Astrocyte (in vitro differentiated cells and primary cell): ENCODE results near the gene AQP6. TPM values are rescaled to one million over a fixed set of nuclear protein-coding genes. Genes with fewer than 3 reads are reported as not detected.

ENCODE experiments used
- DNase-seq: peaks from one replicate; pipeline ENCODE4 v3.0.0-alpha.2; 2010; ENCODE audit warnings: low read depth
- FAIRE-seq: peaks from 2 replicates; lab custom pipeline; 2011; peaks lifted over from hg19 to GRCh38; lab: Jason Lieb, UNC
- H2AFZ ChIP-seq: 2 replicates; pipeline ENCODE4 v1.6.0; 2012; ENCODE audit warnings: low read depth, low read length, inconsistent platforms
- H3K27ac ChIP-seq: 2 replicates; pipeline ENCODE4 v1.5.1; 2011; ENCODE audit warnings: low read depth, low read length, inconsistent platforms
- H3K27me3 ChIP-seq: 2 replicates; pipeline ENCODE4 v1.6.0; 2011; ENCODE audit warnings: low read length, inconsistent platforms; ENCODE audit not compliant: insufficient read depth
- H3K36me3 ChIP-seq: 2 replicates; pipeline ENCODE4 v1.5.1; 2011; ENCODE audit warnings: low read length, inconsistent platforms; ENCODE audit not compliant: insufficient read depth
- H3K4me1 ChIP-seq: 2 replicates; pipeline ENCODE4 v1.5.1; 2011; ENCODE audit warnings: low read length, inconsistent platforms; ENCODE audit not compliant: insufficient read depth
- H3K4me2 ChIP-seq: 2 replicates; pipeline ENCODE4 v1.6.0; 2012; ENCODE audit warnings: low read length, inconsistent platforms
- H3K4me3 ChIP-seq: 2 replicates; pipeline ENCODE4 v1.5.1; 2011; ENCODE audit warnings: low read depth, mild to moderate bottlenecking, low read length, inconsistent platforms; ENCODE audit not compliant: insufficient read depth
- H3K79me2 ChIP-seq: 2 replicates; pipeline ENCODE4 v1.6.0; 2012; ENCODE audit warnings: mild to moderate bottlenecking, low read length, inconsistent platforms; ENCODE audit not compliant: insufficient read depth
- H3K9ac ChIP-seq: 2 replicates; pipeline ENCODE4 v1.6.0; 2012; ENCODE audit warnings: mild to moderate bottlenecking, low read length, inconsistent platforms
- H3K9me3 ChIP-seq: 2 replicates; pipeline ENCODE4 v1.5.1; 2012; ENCODE audit warnings: low read depth, mild to moderate bottlenecking, low read length, inconsistent platforms; ENCODE audit not compliant: insufficient read depth
- H4K20me1 ChIP-seq: 2 replicates; pipeline ENCODE4 v1.6.0; 2012; ENCODE audit warnings: low read length, inconsistent platforms; ENCODE audit not compliant: insufficient read depth
- H3K27ac Mint-ChIP-seq: one replicate; pipeline ENCODE4 v1.8.0; 2021; ENCODE audit warnings: mild to moderate bottlenecking, mixed read lengths; ENCODE audit not compliant: unreplicated experiment
- H3K27me3 Mint-ChIP-seq: one replicate; pipeline ENCODE4 v1.8.0; 2021; ENCODE audit warnings: low read depth, mixed read lengths; ENCODE audit not compliant: unreplicated experiment
- H3K36me3 Mint-ChIP-seq: one replicate; pipeline ENCODE4 v1.8.0; 2021; ENCODE audit warnings: low read depth, mixed read lengths; ENCODE audit not compliant: unreplicated experiment
- H3K4me1 Mint-ChIP-seq: one replicate; pipeline ENCODE4 v1.8.0; 2021; ENCODE audit warnings: low read depth, mixed read lengths; ENCODE audit not compliant: unreplicated experiment
- H3K4me3 Mint-ChIP-seq: one replicate; pipeline ENCODE4 v1.8.0; 2021; ENCODE audit warnings: mild to moderate bottlenecking, moderate library complexity, mixed read lengths; ENCODE audit not compliant: unreplicated experiment
- H3K9me3 Mint-ChIP-seq: one replicate; pipeline ENCODE4 v1.8.0; 2021; ENCODE audit warnings: mild to moderate bottlenecking, mixed read lengths; ENCODE audit not compliant: unreplicated experiment
- EZH2 ChIP-seq: IDR thresholded peaks from 2 replicates; pipeline ENCODE4 v1.6.1; 2012; ENCODE audit warnings: mild to moderate bottlenecking, low read length, inconsistent platforms; ENCODE audit not compliant: insufficient read depth
- total RNA-seq: library from RNA; stranded (reverse); gene quantifications from 2 replicates; pipeline ENCODE4 v1.2.1, GENCODE V29; 2021
- TF ChIP-seq, protein P1 (sequence below): IDR thresholded peaks from 2 replicates; pipeline ENCODE4 v1.5.1; 2011; ENCODE audit warnings: low read depth, mild to moderate bottlenecking, inconsistent platforms, low read length, moderate library complexity; ENCODE audit not compliant: insufficient read depth

AQP6 gene
- total RNA-seq, 1 donor from 2014 or later, result not detected

DNA sequence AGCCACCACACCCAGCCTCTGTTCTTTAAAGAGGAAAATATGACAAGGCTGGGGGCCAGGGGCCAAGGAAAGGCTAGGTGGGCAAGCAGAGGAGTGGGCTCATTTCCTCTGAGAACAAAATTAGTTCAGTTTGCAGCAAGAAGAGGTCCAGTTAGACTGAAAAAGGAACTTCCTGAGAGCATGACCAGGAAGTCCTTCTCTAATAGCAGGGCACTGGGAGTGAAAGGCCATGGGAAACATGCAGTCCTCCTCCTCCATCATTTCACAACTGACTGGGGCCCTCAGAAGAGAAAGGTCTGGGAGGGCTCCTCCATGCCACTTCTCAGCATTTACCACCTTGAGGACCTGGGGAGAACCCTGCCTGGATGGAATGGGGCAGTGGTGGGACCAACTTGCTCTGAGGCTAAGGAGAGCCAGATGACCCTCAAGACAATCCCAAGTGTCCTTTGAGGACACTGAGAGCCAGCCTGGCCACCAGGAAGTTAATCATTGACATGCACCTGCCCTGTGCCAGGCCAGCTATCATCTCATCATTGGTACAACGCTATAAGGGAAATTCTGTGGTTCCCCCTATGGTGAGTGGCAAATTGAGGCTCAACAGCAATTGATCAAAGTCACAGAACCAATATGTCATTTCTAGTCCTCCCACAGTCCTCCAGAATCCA lies 20.2 kb upstream of the AQP6 start:
- Histone ChIP-seq H3K9ac (no peak overlapping the region), H3K27ac (no peak overlapping the region), H3K4me2 (no peak overlapping the region), H3K36me3 (no peaks in the 10 kb centered on the region), H3K4me3 (no peak overlapping the region), H4K20me1 (no peaks in the 10 kb centered on the region), H2AFZ (no peak overlapping the region), H3K79me2 (no peaks in the 10 kb centered on the region), H3K9me3 (no peaks in the 10 kb centered on the region), H3K27me3 (peaks cover 36% of the 10 kb centered on the region), H3K4me1 (no peaks in the 10 kb centered on the region)
- Mint-ChIP-seq H3K27ac (no peak overlapping the region), H3K4me3 (no peak overlapping the region), H3K36me3 (no peaks in the 10 kb centered on the region), H3K4me1 (no peaks in the 10 kb centered on the region), H3K27me3 (peaks cover 64% of the 10 kb centered on the region), H3K9me3 (no peaks in the 10 kb centered on the region)
- no peak for TF ChIP-seq EZH2
- TF ChIP-seq, protein P1, sequence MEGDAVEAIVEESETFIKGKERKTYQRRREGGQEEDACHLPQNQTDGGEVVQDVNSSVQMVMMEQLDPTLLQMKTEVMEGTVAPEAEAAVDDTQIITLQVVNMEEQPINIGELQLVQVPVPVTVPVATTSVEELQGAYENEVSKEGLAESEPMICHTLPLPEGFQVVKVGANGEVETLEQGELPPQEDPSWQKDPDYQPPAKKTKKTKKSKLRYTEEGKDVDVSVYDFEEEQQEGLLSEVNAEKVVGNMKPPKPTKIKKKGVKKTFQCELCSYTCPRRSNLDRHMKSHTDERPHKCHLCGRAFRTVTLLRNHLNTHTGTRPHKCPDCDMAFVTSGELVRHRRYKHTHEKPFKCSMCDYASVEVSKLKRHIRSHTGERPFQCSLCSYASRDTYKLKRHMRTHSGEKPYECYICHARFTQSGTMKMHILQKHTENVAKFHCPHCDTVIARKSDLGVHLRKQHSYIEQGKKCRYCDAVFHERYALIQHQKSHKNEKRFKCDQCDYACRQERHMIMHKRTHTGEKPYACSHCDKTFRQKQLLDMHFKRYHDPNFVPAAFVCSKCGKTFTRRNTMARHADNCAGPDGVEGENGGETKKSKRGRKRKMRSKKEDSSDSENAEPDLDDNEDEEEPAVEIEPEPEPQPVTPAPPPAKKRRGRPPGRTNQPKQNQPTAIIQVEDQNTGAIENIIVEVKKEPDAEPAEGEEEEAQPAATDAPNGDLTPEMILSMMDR, result no peak
- DNase-seq (no peak), FAIRE-seq (no peak)

DNA sequence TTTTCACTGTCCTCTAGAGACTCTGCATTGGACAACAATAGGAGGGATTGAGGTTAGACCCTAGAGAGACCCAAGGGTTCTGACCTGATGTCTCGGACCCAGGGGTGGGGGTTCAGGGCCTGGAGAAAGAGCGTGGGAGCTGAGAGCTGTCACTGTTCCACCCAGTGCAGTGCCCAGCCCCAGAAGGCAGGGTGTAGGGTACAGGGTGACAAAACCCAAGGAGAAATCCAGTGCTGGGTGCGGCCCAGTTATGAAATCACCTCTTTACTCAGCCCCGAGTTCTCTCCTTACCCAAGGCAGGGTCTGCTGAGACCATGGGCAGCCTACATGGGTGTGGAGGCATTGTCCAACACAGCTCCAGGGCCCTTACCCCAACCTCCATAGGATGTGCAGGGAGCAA lies 19.6 kb upstream of the AQP6 start:
- no peak overlapping the region for H3K4me3 ChIP-seq
- Mint-ChIP-seq H3K27ac (no peak overlapping the region), H3K27me3 (peaks cover 64% of the 10 kb centered on the region), H3K36me3 (peaks cover under 1% of the 10 kb centered on the region), H3K9me3 (no peaks in the 10 kb centered on the region), H3K4me1 (no peaks in the 10 kb centered on the region), H3K4me3 (no peak overlapping the region)
- DNase-seq (no peak), FAIRE-seq (no peak)
- H3K36me3 ChIP-seq, result no peaks in the 10 kb centered on the region
- H2AFZ ChIP-seq, result no peak overlapping the region
- no peak overlapping the region for H3K4me2 ChIP-seq
- H3K9me3 ChIP-seq, result no peaks in the 10 kb centered on the region
- TF ChIP-seq, protein P1, result no peak
- TF ChIP-seq EZH2, result no peak
- H4K20me1 ChIP-seq, result no peaks in the 10 kb centered on the region
- no peak overlapping the region for H3K27ac ChIP-seq
- H3K79me2 ChIP-seq, result no peaks in the 10 kb centered on the region
- no peak overlapping the region for H3K9ac ChIP-seq
- peaks cover 37% of the 10 kb centered on the region for H3K27me3 ChIP-seq
- no peaks in the 10 kb centered on the region for H3K4me1 ChIP-seq

DNA sequence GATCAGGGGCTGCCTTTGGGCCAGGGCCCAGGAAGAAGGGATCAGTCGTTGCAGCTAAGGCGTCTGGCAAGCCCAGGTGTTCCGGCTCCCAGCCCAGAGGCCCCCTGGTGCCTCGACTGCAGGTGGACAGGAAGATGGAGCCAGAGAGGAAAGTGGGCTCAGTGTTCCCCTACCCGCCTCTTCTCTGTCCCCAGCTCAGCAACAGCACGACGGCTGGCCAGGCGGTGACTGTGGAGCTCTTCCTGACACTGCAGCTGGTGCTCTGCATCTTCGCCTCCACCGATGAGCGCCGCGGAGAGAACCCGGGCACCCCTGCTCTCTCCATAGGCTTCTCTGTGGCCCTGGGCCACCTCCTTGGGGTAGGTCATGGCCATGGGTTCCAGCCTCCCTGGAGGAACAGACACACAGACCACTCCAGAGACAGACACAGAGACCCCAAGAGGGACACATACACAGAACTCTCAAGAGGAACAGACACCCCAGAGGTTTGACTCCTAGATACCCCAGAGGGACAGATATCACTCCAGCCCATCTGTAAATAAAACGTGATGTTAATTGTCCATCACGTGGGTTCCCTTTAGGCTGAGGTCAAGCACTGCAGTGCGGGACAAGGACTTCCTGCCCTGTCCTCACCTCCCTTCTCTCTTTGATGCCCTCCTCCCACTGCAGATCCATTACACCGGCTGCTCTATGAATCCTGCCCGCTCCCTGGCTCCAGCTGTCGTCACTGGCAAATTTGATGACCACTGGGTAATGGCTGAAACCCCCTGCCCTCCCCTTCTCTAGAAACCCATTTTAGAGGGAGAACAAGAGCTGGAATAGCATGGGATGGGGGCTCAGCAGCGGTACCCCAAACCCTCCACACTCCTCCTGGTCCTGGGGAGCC lies 18.5 kb upstream of the AQP6 start:
- no peak for FAIRE-seq
- no peaks in the 10 kb centered on the region for H3K4me1 Mint-ChIP-seq
- no peaks in the 10 kb centered on the region for H3K4me1 ChIP-seq

More for the DNA sequence above, 18.5 kb upstream of the AQP6 start:
- DNase-seq, result no peak
- no peak overlapping the region for H3K4me3 Mint-ChIP-seq
- no peak overlapping the region for H3K27ac Mint-ChIP-seq
- H3K27me3 Mint-ChIP-seq, result peaks cover 67% of the 10 kb centered on the region
- no peak overlapping the region for H3K9ac ChIP-seq
- no peaks in the 10 kb centered on the region for H3K9me3 Mint-ChIP-seq
- H3K36me3 Mint-ChIP-seq, result peaks cover 4% of the 10 kb centered on the region
- no peak overlapping the region for H3K4me3 ChIP-seq
- no peaks in the 10 kb centered on the region for H3K79me2 ChIP-seq
- H3K4me2 ChIP-seq, result no peak overlapping the region
- TF ChIP-seq, protein P1, result no peak
- no peak for TF ChIP-seq EZH2
- H3K36me3 ChIP-seq, result no peaks in the 10 kb centered on the region
- no peak overlapping the region for H3K27ac ChIP-seq
- H2AFZ ChIP-seq, result no peak overlapping the region
- no peaks in the 10 kb centered on the region for H3K9me3 ChIP-seq
- H4K20me1 ChIP-seq, result no peaks in the 10 kb centered on the region
- peaks cover 37% of the 10 kb centered on the region for H3K27me3 ChIP-seq
